AG04449 (cell line): Measurements from ENCODE around the gene KIF17.
A peak's percentile ranks its signal among the peaks of the same experiment; 100 is the strongest.

ENCODE experiments used
- CTCF ChIA-PET: fragments of 350-600 bp; formaldehyde crosslinking; extraction: SDS; loops from one replicate; lab custom pipeline; 2021; ENCODE audit warnings: antibody characterized with exemption; lab: Yijun Ruan, JAX
- POLR2A ChIA-PET: fragments of 400-600, 350-600 bp; formaldehyde crosslinking; extraction: SDS; loops from one replicate; lab custom pipeline; 2020; ENCODE audit warnings: antibody characterized with exemption, inconsistent platforms; lab: Yijun Ruan, JAX
- DNase-seq: peaks from one replicate; pipeline ENCODE4 v3.0.0-alpha.2; 2010; ENCODE audit warnings: low read depth, low spot score
- H3K4me3 ChIP-seq: 2 replicates; pipeline ENCODE4 v1.5.1; 2011; ENCODE audit warnings: low read depth, mild to moderate bottlenecking, control low read depth, low read length
- TF ChIP-seq, protein P1 (sequence below): IDR thresholded peaks from one replicate; pipeline ENCODE4 v1.5.1; 2011; ENCODE audit warnings: mild to moderate bottlenecking, moderate library complexity, low read length, control low read depth, inconsistent platforms; ENCODE audit not compliant: insufficient read depth; ENCODE audit errors: missing control alignments

Gene KIF17

DNA sequence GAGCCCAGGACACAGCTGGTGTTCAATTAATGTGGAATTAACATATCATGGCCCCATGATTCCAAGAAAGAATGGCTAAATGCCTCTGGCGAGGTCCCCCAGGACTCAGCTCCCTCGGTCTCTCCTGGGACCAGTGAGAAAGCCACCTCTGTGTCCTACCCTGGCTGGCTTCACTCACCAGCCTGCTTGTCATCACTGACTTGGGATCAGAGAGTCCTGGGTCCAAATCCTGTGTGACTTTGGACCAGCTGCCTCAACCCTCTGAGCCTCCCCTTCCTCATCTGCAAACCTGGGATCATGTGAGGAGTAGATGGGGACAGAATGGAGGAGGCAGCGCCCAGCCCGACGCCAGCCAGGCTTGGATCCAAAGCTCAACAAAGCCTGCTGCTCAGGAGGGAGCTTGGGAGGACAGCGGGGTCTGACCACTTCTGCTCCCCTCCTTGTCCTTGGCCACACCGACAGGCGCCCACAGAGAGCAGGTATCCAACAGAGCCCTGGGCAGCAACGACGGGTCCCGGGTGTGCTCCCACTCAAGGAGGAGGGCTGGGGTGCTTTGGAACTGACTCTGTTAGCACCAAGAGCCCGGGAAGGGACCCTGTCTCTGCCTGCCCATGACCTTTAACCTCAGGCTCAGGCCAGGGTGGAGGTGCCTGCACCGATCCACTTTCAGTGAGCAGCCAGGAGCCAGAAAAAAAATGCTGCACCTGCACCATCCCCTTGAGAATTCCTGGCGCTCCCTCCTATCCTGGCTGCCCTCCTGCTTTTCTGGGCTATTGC is 11.5 kb upstream of the KIF17 start:
- H3K4me3 ChIP-seq, result no peak overlapping the region
- ChIA-PET POLR2A (no interaction called here), CTCF (interaction anchor here (0.7 to 2.2 kb wide), 4 partner anchors 9 to 57 kb away, joined by 3 to 9 read pairs (median 4); partner anchors contain the start of genes HP1BP3 and KIF17)
- no peak for DNase-seq
- TF ChIP-seq, protein P1, sequence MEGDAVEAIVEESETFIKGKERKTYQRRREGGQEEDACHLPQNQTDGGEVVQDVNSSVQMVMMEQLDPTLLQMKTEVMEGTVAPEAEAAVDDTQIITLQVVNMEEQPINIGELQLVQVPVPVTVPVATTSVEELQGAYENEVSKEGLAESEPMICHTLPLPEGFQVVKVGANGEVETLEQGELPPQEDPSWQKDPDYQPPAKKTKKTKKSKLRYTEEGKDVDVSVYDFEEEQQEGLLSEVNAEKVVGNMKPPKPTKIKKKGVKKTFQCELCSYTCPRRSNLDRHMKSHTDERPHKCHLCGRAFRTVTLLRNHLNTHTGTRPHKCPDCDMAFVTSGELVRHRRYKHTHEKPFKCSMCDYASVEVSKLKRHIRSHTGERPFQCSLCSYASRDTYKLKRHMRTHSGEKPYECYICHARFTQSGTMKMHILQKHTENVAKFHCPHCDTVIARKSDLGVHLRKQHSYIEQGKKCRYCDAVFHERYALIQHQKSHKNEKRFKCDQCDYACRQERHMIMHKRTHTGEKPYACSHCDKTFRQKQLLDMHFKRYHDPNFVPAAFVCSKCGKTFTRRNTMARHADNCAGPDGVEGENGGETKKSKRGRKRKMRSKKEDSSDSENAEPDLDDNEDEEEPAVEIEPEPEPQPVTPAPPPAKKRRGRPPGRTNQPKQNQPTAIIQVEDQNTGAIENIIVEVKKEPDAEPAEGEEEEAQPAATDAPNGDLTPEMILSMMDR, result no peak

- DNase-seq, result no peak
- CTCF ChIA-PET, result interaction anchor here (0.7 to 2.2 kb wide), 3 partner anchors 10 to 58 kb away, joined by 3 to 9 read pairs (median 4); partner anchors contain the start of genes HP1BP3 and KIF17
- POLR2A ChIA-PET, result no interaction called here
- no peak overlapping the region for H3K4me3 ChIP-seq
- TF ChIP-seq, protein P1, result no peak
Measured at GRCh38 chr1:20728371-20729154, 10.8 kb upstream of the KIF17 start.

DNA sequence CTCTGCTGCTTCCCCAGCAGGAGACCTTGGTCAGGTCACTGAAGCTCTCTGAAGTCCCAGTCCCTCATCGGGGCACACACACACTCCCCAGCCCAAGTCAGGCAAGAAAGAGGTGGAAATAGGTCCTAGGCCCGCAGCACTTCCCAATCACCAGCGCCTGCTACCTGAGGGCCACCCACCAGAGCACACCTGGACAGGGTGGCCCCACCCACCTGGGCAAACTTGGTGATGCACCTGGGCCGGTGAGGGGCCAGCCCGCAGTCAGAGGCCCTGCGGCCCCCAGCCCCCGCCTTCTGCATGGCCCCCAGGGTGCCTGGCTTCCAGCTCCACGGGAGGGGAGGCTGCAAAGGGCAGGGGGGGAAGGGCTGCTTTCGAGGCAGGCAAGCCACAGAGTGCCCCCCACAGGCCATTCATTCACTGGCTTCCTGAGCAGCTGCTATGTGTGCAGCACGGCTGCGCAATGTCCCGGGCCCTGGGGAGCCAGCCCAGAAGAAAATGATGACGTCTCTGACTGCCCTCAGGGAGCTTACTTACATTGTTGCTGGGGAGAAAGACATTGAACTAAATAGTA is 10.0 kb upstream of the KIF17 start:
- no peak overlapping the region for H3K4me3 ChIP-seq
- DNase-seq, result no peak
- TF ChIP-seq, protein P1, result peak; percentile 24
- CTCF ChIA-PET, result interaction anchor here (0.9 to 2.2 kb wide), 2 partner anchors 9 to 30 kb away, joined by 3 to 9 read pairs; partner anchors contain the start of gene KIF17
- POLR2A ChIA-PET, result no interaction called here

DNA sequence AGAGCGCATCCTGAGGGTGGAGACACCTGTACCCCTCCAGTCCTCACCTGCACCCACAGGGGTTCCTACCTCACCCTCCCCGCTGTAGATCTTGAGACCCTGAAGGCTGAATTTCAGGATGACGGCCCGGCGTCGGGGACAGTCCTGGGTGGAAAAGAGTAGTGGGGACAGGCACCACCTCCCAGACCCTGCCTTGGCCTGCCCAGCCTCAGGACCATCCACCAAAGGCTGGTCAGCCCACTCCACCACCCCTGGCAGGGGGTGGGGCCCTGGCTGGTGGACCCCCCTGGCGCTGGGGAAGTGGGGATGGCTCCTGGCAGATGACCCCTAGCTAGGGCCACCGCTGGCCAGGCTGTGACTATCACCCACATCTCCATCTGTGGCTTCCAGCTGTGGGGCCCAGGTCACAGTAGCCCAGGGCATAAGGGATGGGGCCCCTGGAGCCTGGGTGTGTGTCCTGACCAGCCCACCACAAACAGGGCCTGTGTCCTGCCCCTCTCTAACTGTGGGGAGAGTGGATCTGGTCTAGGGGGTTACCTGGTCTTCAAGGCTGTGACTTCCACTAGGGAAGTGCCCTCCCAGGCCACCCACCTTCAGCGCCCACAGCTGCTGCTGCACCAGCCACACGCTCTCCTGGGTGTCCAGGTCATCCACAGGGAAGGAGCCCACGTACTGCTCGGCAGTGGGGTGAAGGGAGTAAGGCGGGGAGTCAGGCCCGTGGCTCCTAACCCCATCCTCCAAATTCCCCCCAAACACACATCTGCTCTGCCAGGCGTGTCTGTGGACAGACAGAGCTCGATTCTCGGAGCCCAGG is 9.3 kb upstream of the KIF17 start:
- TF ChIP-seq, protein P1, result no peak
- CTCF ChIA-PET, result interaction anchor here (0.9 kb wide), 1 partner anchor 29 kb away, joined by 3 read pairs; no protein-coding TSS in a partner anchor
- no peak overlapping the region for H3K4me3 ChIP-seq
- DNase-seq, result no peak
- POLR2A ChIA-PET, result no interaction called here

GRCh38 chr1:20726118-20726911 is 8.5 kb upstream of the KIF17 start:
- CTCF ChIA-PET, result no interaction called here
- POLR2A ChIA-PET, result no interaction called here
- TF ChIP-seq, protein P1, result no peak
- no peak overlapping the region for H3K4me3 ChIP-seq
- no peak for DNase-seq
